HTR-8/SVneo (cell line): ENCODE results near the gene MRPL10.

Source experiments
- DNase-seq: peaks from one replicate; pipeline ENCODE4 v3.0.0; 2011; ENCODE audit warnings: low spot score, mixed read lengths; ENCODE audit not compliant: insufficient read length
- FAIRE-seq: peaks from 2 replicates; lab custom pipeline; 2011; peaks lifted over from hg19 to GRCh38; lab: Jason Lieb, UNC

The MRPL10 gene

GRCh38 chr17:47841488-47842291, 10.3 kb upstream of the MRPL10 start:
- FAIRE-seq: no peak
- DNase-seq: no peak

GRCh38 chr17:47840742-47841487, 9.6 kb upstream of the MRPL10 start, which contains the start of gene SCRN2:
SCRN2 (minus strand) TSS chr17:47841273; CDS start chr17:47840843, 430 bp downstream.
- FAIRE-seq (peak; percentile 97), DNase-seq (peak; percentile 96)

GRCh38 chr17:47840001-47840741, 8.8 kb upstream of the MRPL10 start:
- no peak for DNase-seq

GRCh38 chr17:47839071-47839470, 7.7 kb upstream of the MRPL10 start:
- no peak for FAIRE-seq
- no peak for DNase-seq

More at GRCh38 chr17:47840001-47840741, 8.8 kb upstream of the MRPL10 start:
- FAIRE-seq: peak; percentile 69

- DNase-seq (no peak), FAIRE-seq (no peak)
Observed at GRCh38 chr17:47838636-47839035, 7.3 kb upstream of the MRPL10 start.

- DNase-seq: no peak
- FAIRE-seq: no peak
Observed at GRCh38 chr17:47837401-47838039, 6.2 kb upstream of the MRPL10 start.

GRCh38 chr17:47836601-47837000, 5.3 kb upstream of the MRPL10 start:
- DNase-seq (no peak), FAIRE-seq (no peak)

- FAIRE-seq (no peak), DNase-seq (no peak)
Observed at GRCh38 chr17:47834756-47835155, 3.4 kb upstream of the MRPL10 start.

GRCh38 chr17:47831934-47832327, 590 bp upstream of the MRPL10 start:
- DNase-seq (no peak), FAIRE-seq (no peak)

GRCh38 chr17:47830396-47831002, 842 bp downstream of the MRPL10 start:
- FAIRE-seq (no peak), DNase-seq (no peak)

GRCh38 chr17:47829870-47830269, 1.5 kb downstream of the MRPL10 start:
- no peak for FAIRE-seq

GRCh38 chr17:47823519-47823918, 7.8 kb downstream of the MRPL10 start:
- FAIRE-seq (no peak), DNase-seq (no peak)

More at GRCh38 chr17:47829870-47830269, 1.5 kb downstream of the MRPL10 start:
- DNase-seq: no peak

GRCh38 chr17:47822785-47823184, 8.6 kb downstream of the MRPL10 start:
- FAIRE-seq: peak; percentile 70
- DNase-seq: no peak

GRCh38 chr17:47821424-47822391, 9.6 kb downstream of the MRPL10 start, which contains the start of gene OSBPL7:
OSBPL7 (minus strand) TSS chr17:47821794; CDS start chr17:47820278, 1,516 bp downstream.
- peak; percentile 98 for DNase-seq
- FAIRE-seq: peak; percentile 99

GRCh38 chr17:47821031-47821423, 10.3 kb downstream of the MRPL10 start:
- FAIRE-seq: no peak

GRCh38 chr17:47820033-47820789, 11.1 kb downstream of the MRPL10 start:
- peak; percentile 44 for FAIRE-seq
- no peak for DNase-seq

More at GRCh38 chr17:47821031-47821423, 10.3 kb downstream of the MRPL10 start:
- DNase-seq: no peak

GRCh38 chr17:47819475-47819874, 11.9 kb downstream of the MRPL10 start:
- no peak for FAIRE-seq

More at GRCh38 chr17:47819475-47819874, 11.9 kb downstream of the MRPL10 start:
- DNase-seq: no peak
